ENCODE results near the gene CPB1.

DNA sequence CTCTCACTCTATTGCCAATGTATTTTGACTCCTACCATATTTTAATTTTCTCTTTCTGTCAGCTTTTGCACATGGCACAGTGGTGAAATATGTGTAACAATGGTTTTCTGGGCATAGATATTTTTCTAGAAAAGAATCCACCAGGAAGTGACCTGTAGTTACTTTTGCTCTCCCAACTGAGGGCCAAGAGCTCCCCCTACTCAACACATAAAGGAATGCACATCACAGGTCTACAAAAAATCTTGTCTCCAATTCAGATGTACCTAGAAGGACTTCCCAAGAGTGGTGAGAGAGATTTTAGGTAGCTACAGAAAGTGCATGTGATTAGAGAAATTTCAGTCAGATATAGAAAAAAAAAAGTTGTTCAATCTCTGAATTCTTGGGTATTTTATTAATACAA lies 53.1 kb downstream of the CPB1 start:
- TF ChIP-seq, protein P1, sequence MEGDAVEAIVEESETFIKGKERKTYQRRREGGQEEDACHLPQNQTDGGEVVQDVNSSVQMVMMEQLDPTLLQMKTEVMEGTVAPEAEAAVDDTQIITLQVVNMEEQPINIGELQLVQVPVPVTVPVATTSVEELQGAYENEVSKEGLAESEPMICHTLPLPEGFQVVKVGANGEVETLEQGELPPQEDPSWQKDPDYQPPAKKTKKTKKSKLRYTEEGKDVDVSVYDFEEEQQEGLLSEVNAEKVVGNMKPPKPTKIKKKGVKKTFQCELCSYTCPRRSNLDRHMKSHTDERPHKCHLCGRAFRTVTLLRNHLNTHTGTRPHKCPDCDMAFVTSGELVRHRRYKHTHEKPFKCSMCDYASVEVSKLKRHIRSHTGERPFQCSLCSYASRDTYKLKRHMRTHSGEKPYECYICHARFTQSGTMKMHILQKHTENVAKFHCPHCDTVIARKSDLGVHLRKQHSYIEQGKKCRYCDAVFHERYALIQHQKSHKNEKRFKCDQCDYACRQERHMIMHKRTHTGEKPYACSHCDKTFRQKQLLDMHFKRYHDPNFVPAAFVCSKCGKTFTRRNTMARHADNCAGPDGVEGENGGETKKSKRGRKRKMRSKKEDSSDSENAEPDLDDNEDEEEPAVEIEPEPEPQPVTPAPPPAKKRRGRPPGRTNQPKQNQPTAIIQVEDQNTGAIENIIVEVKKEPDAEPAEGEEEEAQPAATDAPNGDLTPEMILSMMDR (IDR thresholded peaks at IDR 0.05), result peak; percentile 40; the same call in 1 of the 2 replicates
- no peak for TF ChIP-seq ZFX (IDR thresholded peaks at IDR 0.05; ENCODE audit: borderline replicate concordance)
